Hepatocyte (in vitro differentiated cells): Measurements from ENCODE around the gene ATAT1.

Experiments used
- EZH2 ChIP-seq: fragments of 200-600 bp; sonication (generic); IDR thresholded peaks from 2 replicates; pipeline ENCODE4 v1.6.1; 2016; ENCODE audit warnings: antibody characterized with exemption, mild to moderate bottlenecking, borderline replicate concordance
- TF ChIP-seq, protein P1 (sequence below): fragments of 200-600 bp; sonication (generic); IDR thresholded peaks from 2 replicates; pipeline ENCODE4 v1.5.1; 2016; ENCODE audit warnings: antibody characterized with exemption, mild to moderate bottlenecking; ENCODE audit not compliant: poor library complexity

DNA sequence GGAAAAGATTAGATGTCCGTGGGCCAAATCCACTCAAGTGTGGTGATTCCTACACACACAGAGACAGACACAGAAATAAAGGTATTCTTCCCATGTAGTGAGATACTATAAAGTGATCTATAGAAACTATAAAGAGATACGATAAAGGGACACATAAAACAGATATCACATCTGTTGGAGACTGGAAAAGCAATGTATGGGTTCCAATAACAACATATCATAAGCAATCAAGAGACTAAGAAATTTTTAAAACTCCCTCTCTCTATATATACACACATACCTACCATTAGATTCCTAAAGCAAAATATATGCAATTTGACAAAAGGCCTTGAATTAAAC lies 14.8 kb upstream of the ATAT1 start:
- TF ChIP-seq, protein P1, sequence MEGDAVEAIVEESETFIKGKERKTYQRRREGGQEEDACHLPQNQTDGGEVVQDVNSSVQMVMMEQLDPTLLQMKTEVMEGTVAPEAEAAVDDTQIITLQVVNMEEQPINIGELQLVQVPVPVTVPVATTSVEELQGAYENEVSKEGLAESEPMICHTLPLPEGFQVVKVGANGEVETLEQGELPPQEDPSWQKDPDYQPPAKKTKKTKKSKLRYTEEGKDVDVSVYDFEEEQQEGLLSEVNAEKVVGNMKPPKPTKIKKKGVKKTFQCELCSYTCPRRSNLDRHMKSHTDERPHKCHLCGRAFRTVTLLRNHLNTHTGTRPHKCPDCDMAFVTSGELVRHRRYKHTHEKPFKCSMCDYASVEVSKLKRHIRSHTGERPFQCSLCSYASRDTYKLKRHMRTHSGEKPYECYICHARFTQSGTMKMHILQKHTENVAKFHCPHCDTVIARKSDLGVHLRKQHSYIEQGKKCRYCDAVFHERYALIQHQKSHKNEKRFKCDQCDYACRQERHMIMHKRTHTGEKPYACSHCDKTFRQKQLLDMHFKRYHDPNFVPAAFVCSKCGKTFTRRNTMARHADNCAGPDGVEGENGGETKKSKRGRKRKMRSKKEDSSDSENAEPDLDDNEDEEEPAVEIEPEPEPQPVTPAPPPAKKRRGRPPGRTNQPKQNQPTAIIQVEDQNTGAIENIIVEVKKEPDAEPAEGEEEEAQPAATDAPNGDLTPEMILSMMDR = no peak
- no peak for TF ChIP-seq EZH2
